Spleen (tissue), 11 donors: ENCODE data around the gene OGDHL. TPM values are rescaled to one million over a fixed set of nuclear protein-coding genes. Genes with fewer than 3 reads are reported as not detected.

ENCODE experiments used
- DNase-seq: peaks from one replicate; pipeline ENCODE4 v3.0.0-alpha.2; 2020
- H3K27ac ChIP-seq, 8 donors: fragments of 200-600 bp; sonication (generic) in 7 of 8; 1 replicate in 4 of 8; 2 replicates in 4 of 8; pipeline versions ENCODE4 v1.5.0 to v1.8.0; 2016 to 2021; ENCODE audit warnings: inconsistent platforms in 4 of 8, mild to moderate bottlenecking in 4 of 8, moderate library complexity in 1 of 8
- H3K27me3 ChIP-seq, 7 donors: fragments of 200-600 bp; sonication (generic) in 6 of 7; replicated peaks in 1 of 7; 1 replicate in 4 of 7; 2 replicates in 3 of 7; pipeline versions ENCODE4 v1.5.0 to v1.8.0; 2016 to 2021; ENCODE audit warnings: inconsistent platforms in 3 of 7, mild to moderate bottlenecking in 1 of 7
- H3K36me3 ChIP-seq, 6 donors: fragments of 200-600 bp; sonication (generic) in 5 of 6; 1 replicate in 4 of 6; 2 replicates in 2 of 6; pipeline versions ENCODE4 v1.5.0 to v1.8.0; 2016 to 2021; ENCODE audit warnings: inconsistent platforms in 2 of 6
- H3K4me1 ChIP-seq, 6 donors: fragments of 200-600 bp; sonication (generic) in 5 of 6; 1 replicate in 3 of 6; 2 replicates in 3 of 6; pipeline versions ENCODE4 v1.5.0 to v1.8.0; 2016 to 2021; ENCODE audit warnings: inconsistent platforms in 3 of 6
- H3K4me3 ChIP-seq, 8 donors: fragments of 200-600 bp; sonication (generic) in 7 of 8; 1 replicate in 4 of 8; 2 replicates in 4 of 8; pipeline versions ENCODE4 v1.5.0 to v1.8.0; 2016 to 2021; ENCODE audit warnings: inconsistent platforms in 4 of 8, mild to moderate bottlenecking in 4 of 8, moderate library complexity in 2 of 8
- H3K9me3 ChIP-seq, 8 donors: fragments of 200-600 bp; sonication (generic) in 7 of 8; 1 replicate in 4 of 8; 2 replicates in 4 of 8; pipeline versions ENCODE4 v1.5.0 to v1.8.0; 2016 to 2021; ENCODE audit warnings: inconsistent platforms in 4 of 8
- POLR2A ChIP-seq, 3 donors: fragments of 450-650 bp; IDR thresholded peaks; one replicate each; pipeline ENCODE4 v1.5.1; 2017; ENCODE audit warnings: antibody characterized with exemption in 3 of 3, mild to moderate bottlenecking in 1 of 3
- POLR2AphosphoS5 ChIP-seq, 3 donors: sonication (generic); formaldehyde crosslinking; IDR thresholded peaks; one replicate each; pipeline ENCODE4 v1.5.1; 2017; ENCODE audit warnings: antibody characterized with exemption in 3 of 3
- WGBS, 5 donors: extraction: QIAGEN DNeasy Blood & Tissue Kit in 3 of 5; methylation state at CpG; one replicate each; pipeline versions ENCODE4 v1.1.5 to v1.1.7; 2013 to 2018; 5-methylcytosine and 5-hydroxymethylcytosine counted together
- intact Hi-C: fragments of 100-400 bp; cut with DNase I; formaldehyde crosslinking; loops from one replicate; pipeline ENCODE4 v1.15.0; 2023; ENCODE audit warnings: low total_unique reads
- polyA plus RNA-seq, 3 donors: library from polyadenylated mRNA; stranded (reverse); fragments of 200-250 nt; gene quantifications; one replicate each; pipeline ENCODE4 v1.2.1, GENCODE V29; 2013
- total RNA-seq, 7 donors: library from RNA; depleted of rRNA in 3 of 7; stranded (reverse); fragments of >200 nt in 3 of 7; fragmentation: NEBNext Ultra II Directional in 4 of 7; extraction: Animal tissue kit (Norgen Biotek cat#: 25700) in 4 of 7; gene quantifications; one replicate each; pipeline versions ENCODE4 v1.1.0 to v1.2.1, GENCODE V29; 2016 to 2021
- TF ChIP-seq, protein P1 (sequence below), 11 experiments: fragments of 200-600 bp in 7 of 11; fragments of 450-650 bp in 4 of 11; sonication (generic) in 4 of 11; IDR thresholded peaks in 8 of 11; conservative IDR thresholded peaks in 3 of 11; 1 replicate in 7 of 11; 2 replicates in 4 of 11; pipeline versions ENCODE4 v1.4.0 to v1.8.0; 2016 to 2021; ENCODE audit warnings: antibody characterized with exemption in 11 of 11, inconsistent platforms in 4 of 11, mild to moderate bottlenecking in 1 of 11
- donor health status: healthy with polysubstance abuse.
- donor health status: DM: no; HTN: no; CAD: no; lungs with moderate emphysema.
- donor health status: DM: no; HTN: no; CAD: no.
- donor health status: Bipolar disorder and iron deficiency.
- donor health status: healthy.
- donor health status: DM: no; HTN: no; CAD: no.
- donor health status: DM: yes; HTN: yes; CAD: no.

Gene OGDHL
- total and polyA plus RNA-seq, 10 donors, result 0.09 to 1.6 (median 0.19) TPM; not detected in 2

DNA sequence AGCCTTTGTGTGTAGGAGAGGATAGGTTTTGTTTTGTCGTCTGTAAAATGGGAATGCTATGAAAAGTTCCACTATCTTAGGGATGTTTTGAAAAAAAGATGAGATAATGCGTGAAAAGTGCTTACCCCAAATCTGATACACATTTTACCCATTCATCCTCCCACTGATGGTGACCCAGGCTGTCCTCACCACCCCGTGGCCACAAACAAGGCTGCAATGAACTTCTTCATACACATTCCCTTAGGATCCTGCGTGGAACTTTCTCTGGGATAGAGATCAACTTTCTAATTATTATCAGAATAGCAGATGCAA is 399 bp upstream of the OGDHL start:
- intact Hi-C loops, result no loop called here
- no peak overlapping the region for H3K27ac ChIP-seq
- no peak for DNase-seq
- H3K36me3 ChIP-seq, result no peaks in the 10 kb centered on the region
- H3K27me3 ChIP-seq, result peaks cover 0 to 93% (median 42%) of the 10 kb centered on the region in 7 donors
- H3K9me3 ChIP-seq, result peaks cover 0 to 11% (median 7%) of the 10 kb centered on the region in 8 donors
- no peak for TF ChIP-seq POLR2A (IDR thresholded peaks at IDR 0.05)
- TF ChIP-seq POLR2AphosphoS5 (IDR thresholded peaks at IDR 0.05), result no peak
- TF ChIP-seq, protein P1, sequence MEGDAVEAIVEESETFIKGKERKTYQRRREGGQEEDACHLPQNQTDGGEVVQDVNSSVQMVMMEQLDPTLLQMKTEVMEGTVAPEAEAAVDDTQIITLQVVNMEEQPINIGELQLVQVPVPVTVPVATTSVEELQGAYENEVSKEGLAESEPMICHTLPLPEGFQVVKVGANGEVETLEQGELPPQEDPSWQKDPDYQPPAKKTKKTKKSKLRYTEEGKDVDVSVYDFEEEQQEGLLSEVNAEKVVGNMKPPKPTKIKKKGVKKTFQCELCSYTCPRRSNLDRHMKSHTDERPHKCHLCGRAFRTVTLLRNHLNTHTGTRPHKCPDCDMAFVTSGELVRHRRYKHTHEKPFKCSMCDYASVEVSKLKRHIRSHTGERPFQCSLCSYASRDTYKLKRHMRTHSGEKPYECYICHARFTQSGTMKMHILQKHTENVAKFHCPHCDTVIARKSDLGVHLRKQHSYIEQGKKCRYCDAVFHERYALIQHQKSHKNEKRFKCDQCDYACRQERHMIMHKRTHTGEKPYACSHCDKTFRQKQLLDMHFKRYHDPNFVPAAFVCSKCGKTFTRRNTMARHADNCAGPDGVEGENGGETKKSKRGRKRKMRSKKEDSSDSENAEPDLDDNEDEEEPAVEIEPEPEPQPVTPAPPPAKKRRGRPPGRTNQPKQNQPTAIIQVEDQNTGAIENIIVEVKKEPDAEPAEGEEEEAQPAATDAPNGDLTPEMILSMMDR (IDR thresholded peaks at IDR 0.05 in 8 of 11, conservative IDR thresholded peaks at IDR 0.05 in 3 of 11), result no peak
- peaks cover 3 to 15% (median 12%) of the 10 kb centered on the region in 6 donors for H3K4me1 ChIP-seq
- WGBS, 5 donors, result 35 to 47% (median 40%) methylated on average over 4 of the region's 4 CpGs
- peak overlapping the region in 7 of 8 donors; percentile 41 to 74 (median 52) for H3K4me3 ChIP-seq

DNA sequence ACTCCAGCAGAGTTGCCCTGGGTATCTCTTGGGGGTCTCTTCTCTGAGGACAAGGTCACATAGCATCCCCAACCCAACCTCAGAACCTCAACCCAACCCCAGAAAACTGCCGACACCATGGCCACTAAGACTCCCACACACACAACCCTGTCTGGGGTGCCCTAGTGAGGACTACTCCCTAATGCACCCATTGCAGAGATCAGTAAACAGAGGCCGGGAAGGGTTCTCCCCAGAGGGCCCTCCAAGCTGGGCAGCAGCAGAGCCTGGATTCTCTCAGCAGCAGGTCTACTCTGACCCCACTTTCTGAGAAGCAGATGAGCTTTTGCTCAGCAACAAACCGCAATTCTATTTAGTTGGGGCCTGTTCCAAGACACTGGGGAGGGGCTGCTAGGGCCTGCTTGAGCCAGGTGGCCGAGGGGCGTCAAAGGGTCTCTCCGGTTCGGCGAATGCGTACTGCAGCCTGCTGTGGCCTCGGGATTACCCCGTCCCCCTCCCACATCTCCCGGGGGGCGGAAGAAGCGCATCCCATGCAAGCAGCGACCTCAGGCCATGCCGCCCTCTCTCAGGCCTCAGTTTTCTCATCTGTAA is 828 bp downstream of the OGDHL start:
- peak overlapping the region in 4 of 8 donors; percentile 47 to 74 (median 55) for H3K4me3 ChIP-seq
- intact Hi-C loops, result no loop called here
- no peak for DNase-seq
- H3K36me3 ChIP-seq, result no peaks in the 10 kb centered on the region
- H3K27ac ChIP-seq, result no peak overlapping the region
- peaks cover 0 to 3% (median 1%) of the 10 kb centered on the region in 8 donors for H3K9me3 ChIP-seq
- H3K4me1 ChIP-seq, result peaks cover 3 to 15% (median 12%) of the 10 kb centered on the region in 6 donors
- peaks cover 0 to 92% (median 37%) of the 10 kb centered on the region in 7 donors for H3K27me3 ChIP-seq
- WGBS, 5 donors, result 18 to 30% (median 22%) methylated on average over 15 to 16 of the region's 16 CpGs
- TF ChIP-seq POLR2AphosphoS5 (IDR thresholded peaks at IDR 0.05), result no peak
- no peak for TF ChIP-seq POLR2A (IDR thresholded peaks at IDR 0.05)
- TF ChIP-seq, protein P1 (IDR thresholded peaks at IDR 0.05 in 8 of 11, conservative IDR thresholded peaks at IDR 0.05 in 3 of 11), result no peak

DNA sequence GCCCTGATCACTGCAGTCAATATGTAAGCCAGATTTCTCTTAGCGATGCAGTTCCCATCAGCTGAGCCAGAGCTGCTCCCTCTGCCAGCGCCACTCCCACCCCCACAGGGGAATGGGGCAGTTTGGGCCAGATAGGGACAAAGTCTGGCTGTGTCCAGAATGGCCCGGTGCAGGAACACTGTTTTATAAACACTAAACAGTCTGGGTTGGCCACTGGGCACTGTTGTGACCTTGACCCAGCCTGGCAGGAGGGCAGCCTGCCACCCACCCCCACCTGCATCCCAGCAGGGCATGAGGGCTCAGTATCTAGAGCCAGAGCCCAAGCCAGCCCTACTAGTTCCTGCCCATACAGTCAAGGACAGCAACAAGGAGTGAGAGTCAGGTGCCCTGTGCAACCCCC is 1.3 kb downstream of the OGDHL start:
- intact Hi-C loops, result no loop called here
- Histone ChIP-seq H3K36me3 (no peaks in the 10 kb centered on the region), H3K9me3 (no peaks in the 10 kb centered on the region), H3K27ac (no peak overlapping the region), H3K4me1 (peaks cover 3 to 15% (median 12%) of the 10 kb centered on the region in 6 donors), H3K4me3 (no peak overlapping the region), H3K27me3 (peaks cover 0 to 90% (median 32%) of the 10 kb centered on the region in 7 donors)
- 71 to 88% (median 81%) methylated on average over 2 to 3 of the region's 3 CpGs for WGBS, 5 donors
- TF ChIP-seq POLR2AphosphoS5 (IDR thresholded peaks at IDR 0.05), result no peak
- TF ChIP-seq, protein P1 (IDR thresholded peaks at IDR 0.05 in 8 of 11, conservative IDR thresholded peaks at IDR 0.05 in 3 of 11), result no peak
- peak; percentile 66 for DNase-seq

DNA sequence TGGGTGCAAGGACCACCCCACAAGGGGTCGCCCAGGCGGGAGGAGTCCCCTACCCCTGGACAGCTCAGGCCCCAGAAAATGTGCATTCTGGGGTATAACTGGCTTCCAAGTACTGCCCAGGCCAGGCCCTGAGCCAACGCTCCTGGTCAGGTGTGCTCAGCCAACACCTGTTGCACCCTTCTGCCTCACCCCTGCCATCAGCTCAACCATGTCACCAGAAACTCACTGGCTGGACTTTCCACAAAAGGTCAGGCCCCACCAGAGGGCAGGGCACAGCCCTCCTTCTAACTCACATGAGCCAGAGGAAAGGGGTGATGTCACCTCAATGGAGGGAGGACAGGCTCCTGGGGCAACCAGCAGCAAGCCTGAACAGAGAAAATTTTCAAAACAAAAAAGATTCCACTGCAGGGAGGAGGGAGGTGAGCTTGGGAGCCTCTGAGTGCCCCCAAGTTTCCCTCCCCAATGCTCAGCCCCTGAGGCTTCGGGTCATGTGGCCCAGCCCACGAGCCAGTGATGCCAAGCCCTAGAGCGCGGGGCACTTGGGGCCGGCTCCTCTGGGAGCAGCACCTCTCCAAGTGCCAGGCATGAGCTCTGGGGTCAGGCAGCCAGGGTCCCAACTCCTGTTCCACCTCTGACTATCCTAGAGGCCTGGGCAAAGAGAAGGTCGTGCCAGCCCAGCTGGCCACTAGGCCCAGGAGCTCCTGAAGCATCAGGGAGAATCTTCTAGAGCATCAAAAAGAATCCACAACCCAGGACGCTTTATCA is 2.2 kb downstream of the OGDHL start:
- 72 to 89% (median 85%) methylated on average over 9 to 10 of the region's 10 CpGs for WGBS, 5 donors
- intact Hi-C loops, result no loop called here
- peaks cover 3 to 15% (median 12%) of the 10 kb centered on the region in 6 donors for H3K4me1 ChIP-seq
- no peak overlapping the region for H3K27ac ChIP-seq
- no peaks in the 10 kb centered on the region for H3K9me3 ChIP-seq
- no peak overlapping the region for H3K4me3 ChIP-seq
- TF ChIP-seq POLR2A (IDR thresholded peaks at IDR 0.05), result no peak
- TF ChIP-seq, protein P1 (IDR thresholded peaks at IDR 0.05 in 8 of 11, conservative IDR thresholded peaks at IDR 0.05 in 3 of 11), result no peak
- no peak for TF ChIP-seq POLR2AphosphoS5 (IDR thresholded peaks at IDR 0.05)
- H3K36me3 ChIP-seq, result no peaks in the 10 kb centered on the region
- peaks cover 0 to 83% (median 29%) of the 10 kb centered on the region in 7 donors for H3K27me3 ChIP-seq
- DNase-seq, result peak; percentile 68
